ENCODE measurements around the gene HSDL2.
"Not testable (repeated sequence)": the region's sequence is repeated elsewhere in the genome, so short reads cannot be mapped to it uniquely, and the experiment has no call there.

Gene HSDL2

DNA sequence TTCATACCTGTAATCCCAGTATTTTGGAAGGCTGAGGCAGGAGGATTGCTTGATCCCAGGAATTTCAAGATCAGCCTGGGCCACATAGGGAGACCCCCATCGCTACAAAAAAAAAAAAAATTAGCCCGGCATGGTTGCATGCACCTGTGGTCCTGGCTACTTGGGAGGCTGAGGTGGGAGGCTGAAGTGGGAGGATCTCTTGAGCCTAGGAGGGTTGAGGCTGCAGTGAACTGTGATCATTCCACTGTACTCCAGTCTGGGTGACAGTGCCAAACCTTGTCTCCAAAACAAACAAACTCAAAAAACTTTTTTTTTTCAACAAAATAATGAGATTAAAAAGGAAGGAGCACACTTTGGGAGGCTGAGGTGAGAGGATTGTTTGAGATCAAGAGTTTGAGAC, 120.9 kb downstream of the HSDL2 start:
- no peak for DNase-seq (ENCODE audit: low read depth)

- no peak for DNase-seq (ENCODE audit: low read depth)
These were observed 121.4 kb downstream of the HSDL2 start for GRCh38 chr9:112501287-112501686.

GRCh38 chr9:112502175-112502946, 122.5 kb downstream of the HSDL2 start:
- no peak for DNase-seq (ENCODE audit: low read depth)

DNA sequence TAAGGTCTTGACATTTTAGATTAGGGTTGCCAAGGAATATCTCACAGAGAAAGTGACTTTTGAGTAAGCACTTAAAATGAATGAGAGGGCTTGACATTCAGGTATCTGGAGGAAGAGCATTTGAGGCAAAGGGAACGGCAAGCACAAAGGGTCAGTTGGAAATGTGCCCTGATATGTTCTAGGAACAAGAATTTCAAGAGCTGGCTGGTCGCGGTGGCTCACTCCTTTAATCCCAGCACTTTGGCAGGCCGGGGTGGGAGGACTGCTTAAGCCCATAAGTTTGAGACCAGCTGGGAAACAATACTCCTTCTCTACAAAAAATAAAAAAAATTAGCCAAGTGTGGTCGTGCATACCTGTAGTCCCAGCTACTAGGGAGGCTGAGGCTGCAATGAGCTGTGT, 123.3 kb downstream of the HSDL2 start:
- no peak for DNase-seq (ENCODE audit: low read depth)

DNA sequence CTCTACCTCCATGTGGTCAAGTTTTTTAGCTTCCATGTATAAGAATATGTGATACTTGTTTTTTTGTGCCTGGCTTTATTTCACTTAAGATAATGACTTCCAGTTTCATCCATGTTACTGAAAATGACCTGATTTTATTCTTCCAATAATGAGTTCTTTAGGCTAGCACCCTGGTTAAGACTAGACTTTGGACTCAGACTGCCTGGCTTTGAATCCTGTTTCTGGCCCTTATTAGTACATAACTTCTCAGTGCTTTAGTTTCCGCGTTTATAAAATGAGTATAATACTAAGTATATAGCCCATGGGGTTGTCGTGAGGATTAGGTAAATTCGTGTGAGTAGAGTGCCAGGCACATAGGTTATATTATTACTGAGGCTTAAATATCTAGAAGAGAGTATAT, 125.2 kb downstream of the HSDL2 start:
- DNase-seq (ENCODE audit: low read depth), result no peak

- DNase-seq (ENCODE audit: low read depth), result no peak
These were observed 125.7 kb downstream of the HSDL2 start for GRCh38 chr9:112505607-112506006.

- no peak for DNase-seq (ENCODE audit: low read depth)
These were observed 126.7 kb downstream of the HSDL2 start for GRCh38 chr9:112506571-112506970.

DNA sequence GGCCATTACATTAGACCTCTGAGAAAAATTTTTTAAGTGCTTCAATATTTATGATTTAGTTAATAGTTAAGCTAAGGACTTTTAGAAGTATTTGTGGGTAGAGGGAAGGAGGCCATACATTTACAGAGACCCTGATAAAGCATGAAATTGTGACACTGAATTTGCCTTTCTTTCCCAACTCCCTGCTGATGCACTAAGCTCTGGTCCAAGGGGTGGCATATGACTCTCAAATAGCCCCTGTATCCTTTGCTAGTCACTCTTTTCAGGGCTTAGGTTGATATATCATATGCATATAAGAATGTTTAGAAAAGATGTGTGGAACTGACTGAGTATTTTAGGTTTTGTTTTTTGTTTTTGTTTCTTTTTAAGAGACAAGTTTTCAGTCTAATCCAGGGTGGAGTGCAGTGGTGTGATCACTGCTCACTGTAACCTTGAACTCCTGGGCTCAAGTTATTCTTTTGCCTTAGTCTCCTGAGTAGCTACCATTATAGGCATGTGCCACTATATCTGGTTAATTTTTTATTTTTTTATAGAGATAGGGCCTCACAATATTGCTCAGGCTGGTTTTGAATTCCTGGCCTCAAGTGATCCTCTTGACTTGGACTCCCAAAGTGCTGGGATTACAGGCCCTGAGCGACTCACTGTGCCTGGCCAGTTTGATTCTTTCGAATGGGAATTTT, 127.2 kb downstream of the HSDL2 start:
- no peak for DNase-seq (ENCODE audit: low read depth)

DNA sequence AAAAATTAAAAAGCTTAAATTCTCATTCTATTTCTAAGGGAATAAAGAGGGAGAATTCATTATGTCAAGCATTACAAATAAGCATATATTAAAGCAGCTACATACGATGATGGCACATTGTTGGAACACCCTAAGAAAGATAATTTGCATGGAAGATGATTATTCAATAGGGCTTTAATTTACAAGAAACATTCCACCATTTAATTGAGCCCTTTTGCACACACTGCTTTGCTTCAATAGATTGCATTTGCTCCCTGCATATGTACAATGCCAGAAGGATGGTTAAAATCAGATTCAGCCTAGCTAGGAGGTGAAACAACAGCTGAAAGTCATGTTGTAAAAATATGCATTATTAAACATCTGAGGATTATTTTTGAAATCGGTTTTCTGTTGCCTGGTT, 128.5 kb downstream of the HSDL2 start:
- no peak for DNase-seq (ENCODE audit: low read depth)

DNA sequence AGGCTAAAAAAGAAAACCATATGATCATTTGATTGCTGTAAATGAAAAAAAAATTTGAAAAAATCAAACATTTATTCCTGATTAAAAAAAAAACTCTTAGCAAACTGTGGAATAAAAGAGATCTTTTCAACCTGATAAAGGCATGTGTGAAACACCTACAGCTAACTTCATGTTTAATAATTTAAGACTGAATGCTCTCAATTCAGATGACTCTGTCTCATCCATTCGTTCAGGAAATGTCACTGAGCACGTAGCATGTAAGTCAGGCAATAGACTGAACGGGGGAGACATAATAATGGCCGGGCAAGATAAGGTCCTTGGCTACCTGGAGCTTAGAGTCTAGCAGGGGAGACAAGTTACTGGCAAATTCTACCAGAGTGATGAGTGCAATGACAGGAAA, 132.5 kb downstream of the HSDL2 start:
- DNase-seq (ENCODE audit: low read depth), result not testable (repeated sequence)

DNA sequence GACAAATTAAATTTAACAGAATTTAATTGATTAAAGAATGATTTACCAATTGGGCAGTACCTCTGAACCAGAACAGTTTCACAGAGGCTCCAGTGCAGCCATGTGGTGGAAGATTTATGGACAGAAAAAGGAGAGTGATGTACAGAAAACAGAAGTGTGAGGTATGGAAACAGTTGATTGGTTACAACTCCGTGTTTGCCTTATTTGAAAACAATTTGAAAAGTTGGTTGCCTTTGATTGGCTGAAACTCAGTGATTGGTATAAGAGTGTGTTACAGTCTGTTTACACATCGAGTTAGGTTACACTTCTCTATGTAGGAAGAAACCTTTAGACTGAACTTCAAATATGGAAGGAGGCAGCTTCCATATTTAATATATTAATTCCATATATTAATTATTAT, 136.9 kb downstream of the HSDL2 start:
- no peak for DNase-seq (ENCODE audit: low read depth)

DNA sequence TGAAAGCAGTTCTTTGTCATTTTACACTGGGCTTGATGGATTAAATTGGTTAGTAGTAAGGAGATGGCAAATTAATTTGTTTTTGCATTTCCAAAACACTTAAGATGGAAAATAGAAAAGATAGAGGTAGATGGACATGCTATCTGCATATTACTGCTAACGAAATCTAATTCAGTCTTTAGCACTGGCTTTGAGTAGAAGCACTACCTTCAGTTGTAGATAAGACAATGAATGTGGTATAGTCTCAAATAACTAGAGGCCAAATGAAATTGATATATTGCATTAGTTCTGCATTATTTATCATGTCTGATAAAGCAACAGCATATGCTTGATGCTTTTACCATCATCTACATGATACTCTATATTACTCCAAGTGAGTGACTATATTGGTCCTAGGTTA, 140.2 kb downstream of the HSDL2 start:
- DNase-seq (ENCODE audit: low read depth), result no peak

GRCh38 chr9:112520656-112521055, 140.7 kb downstream of the HSDL2 start:
- DNase-seq (ENCODE audit: low read depth), result no peak

Data from activated T-helper 9 cell treated with anti-CD3 and anti-CD28 coated beads, Interleukin-2, amount 50 U/mL, for 16 hours (primary cell).